Stimulated activated effector memory CD8-positive, alpha-beta T cell treated with anti-CD3 and anti-CD28 coated beads, Interleukin-12 subunit alpha, Interleukin-12 subunit beta, amount 100 ng/mL, for 72 hours (primary cell): Measurements from ENCODE around the gene MREG.

Source experiments
- ATAC-seq: fragments of 150-1000 bp; cut with Tn5 transposase; 2 replicates; pipeline ENCODE4 v1.10.0; 2021
- DNase-seq, 2 donors: peaks; one replicate each; pipeline ENCODE4 v3.0.0; 2021 to 2022; ENCODE audit warnings: low spot score in 2 of 2
- H3K27ac Mint-ChIP-seq: one replicate; pipeline ENCODE4 v1.8.0; 2022; ENCODE audit warnings: mild to moderate bottlenecking, mixed read lengths
- H3K36me3 Mint-ChIP-seq: one replicate; pipeline ENCODE4 v1.8.0; 2022; ENCODE audit warnings: mild to moderate bottlenecking, mixed read lengths
- H3K4me1 Mint-ChIP-seq: one replicate; pipeline ENCODE4 v1.8.0; 2022; ENCODE audit warnings: mixed read lengths
- H3K4me3 Mint-ChIP-seq: one replicate; pipeline ENCODE4 v1.8.0; 2022; ENCODE audit warnings: mild to moderate bottlenecking, mixed read lengths
- H3K9me3 Mint-ChIP-seq: one replicate; pipeline ENCODE4 v1.8.0; 2022; ENCODE audit warnings: mixed read lengths

Gene MREG

DNA sequence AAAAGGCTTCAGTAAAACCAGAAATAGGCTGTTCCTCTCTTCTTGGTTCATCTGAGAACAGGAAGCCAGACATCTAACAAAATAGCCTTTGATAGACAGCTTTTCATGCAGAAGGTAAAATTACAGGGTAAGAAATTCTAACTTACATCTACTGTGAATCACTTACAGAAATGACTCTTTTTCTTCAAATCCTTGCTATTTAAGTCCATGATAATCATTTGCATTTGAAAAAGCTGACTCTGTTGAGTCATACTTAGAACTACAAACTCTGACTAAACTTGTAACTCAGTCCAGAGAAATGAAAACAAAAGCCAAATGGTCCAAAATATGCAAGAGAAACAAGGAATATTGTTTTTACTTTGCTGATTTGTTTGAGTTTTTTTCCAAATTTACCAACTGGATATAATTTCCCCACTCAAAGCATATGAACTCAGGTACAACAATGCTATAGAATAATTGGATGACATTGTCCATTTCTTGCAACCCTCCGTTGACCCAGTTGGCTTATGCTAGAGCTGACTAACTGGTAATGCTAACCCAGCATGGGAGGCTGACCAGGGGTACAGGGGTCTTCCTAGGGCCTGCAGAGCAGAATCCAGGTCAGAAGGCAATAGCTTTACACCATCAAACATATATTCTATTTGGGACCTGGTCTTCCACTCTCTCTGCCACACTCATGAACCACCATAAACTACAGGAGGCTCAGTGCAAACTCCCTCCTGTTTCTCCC is 18.8 kb upstream of the MREG start:
- H3K36me3 Mint-ChIP-seq: peaks cover 33% of the 10 kb centered on the region
- DNase-seq: no peak
- peaks cover 32% of the 10 kb centered on the region for H3K4me1 Mint-ChIP-seq
- peak; percentile 92 for ATAC-seq
- H3K27ac Mint-ChIP-seq: peak overlapping the region; percentile 84
- peak overlapping the region; percentile 77 for H3K4me3 Mint-ChIP-seq
- H3K9me3 Mint-ChIP-seq: no peaks in the 10 kb centered on the region

GRCh38 chr2:216030216-216030615 is 16.9 kb upstream of the MREG start:
- ATAC-seq (no peak), DNase-seq (no peak)
- Mint-ChIP-seq H3K9me3 (no peaks in the 10 kb centered on the region), H3K27ac (peak overlapping the region; percentile 87), H3K36me3 (peaks cover 33% of the 10 kb centered on the region), H3K4me1 (peaks cover 32% of the 10 kb centered on the region), H3K4me3 (peak overlapping the region; percentile 77)

- DNase-seq: no peak
- ATAC-seq: peak; percentile 81
- peaks cover 32% of the 10 kb centered on the region for H3K4me1 Mint-ChIP-seq
- H3K36me3 Mint-ChIP-seq: peaks cover 33% of the 10 kb centered on the region
- peak overlapping the region; percentile 87 for H3K27ac Mint-ChIP-seq
- peak overlapping the region; percentile 77 for H3K4me3 Mint-ChIP-seq
- no peaks in the 10 kb centered on the region for H3K9me3 Mint-ChIP-seq
These were observed 16.2 kb upstream of the MREG start for GRCh38 chr2:216029416-216030129.

DNA sequence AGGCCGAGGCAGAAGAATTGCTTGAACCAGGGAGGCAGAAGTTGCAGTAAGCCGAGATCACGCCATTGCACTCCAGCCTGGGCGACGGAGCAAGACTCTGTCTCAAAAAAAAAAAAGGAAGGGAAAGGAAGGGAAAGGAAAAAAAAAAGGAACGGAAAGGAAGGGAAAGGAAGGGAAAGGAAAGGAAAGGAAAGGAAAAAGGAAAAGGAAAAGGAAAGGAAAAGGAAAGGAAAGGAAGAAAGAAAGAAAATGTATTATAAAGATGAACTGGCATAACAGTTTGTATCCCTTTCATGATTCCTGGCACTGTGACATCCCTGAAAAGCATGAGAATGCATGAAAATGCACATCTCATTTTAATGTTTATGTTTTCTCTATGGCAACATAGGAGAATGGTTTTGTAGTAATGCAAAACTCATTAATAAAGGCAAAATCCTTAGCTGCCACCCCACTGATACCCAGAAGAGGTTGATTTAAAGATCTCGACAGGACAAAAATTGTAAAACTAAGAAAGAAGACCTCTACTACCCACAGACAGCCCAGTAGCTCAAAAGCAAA is 11.5 kb upstream of the MREG start:
- ATAC-seq (no peak), DNase-seq (no peak)
- H3K36me3 Mint-ChIP-seq: peaks cover 16% of the 10 kb centered on the region
- no peaks in the 10 kb centered on the region for H3K9me3 Mint-ChIP-seq
- peaks cover 7% of the 10 kb centered on the region for H3K4me1 Mint-ChIP-seq
- H3K27ac Mint-ChIP-seq: peak overlapping the region; percentile 23
- H3K4me3 Mint-ChIP-seq: no peak overlapping the region

- no peak for DNase-seq
- no peak overlapping the region for H3K27ac Mint-ChIP-seq
- peak; percentile 79 for ATAC-seq
- H3K9me3 Mint-ChIP-seq: no peaks in the 10 kb centered on the region
- H3K36me3 Mint-ChIP-seq: peaks cover 4% of the 10 kb centered on the region
- peaks cover 3% of the 10 kb centered on the region for H3K4me1 Mint-ChIP-seq
- no peak overlapping the region for H3K4me3 Mint-ChIP-seq
These were observed 9.8 kb upstream of the MREG start for GRCh38 chr2:216023055-216023648.

- Mint-ChIP-seq H3K36me3 (no peaks in the 10 kb centered on the region), H3K27ac (no peak overlapping the region), H3K4me1 (peaks cover 12% of the 10 kb centered on the region), H3K4me3 (no peak overlapping the region), H3K9me3 (no peaks in the 10 kb centered on the region)
- DNase-seq (no peak), ATAC-seq (no peak)
These were observed 8.6 kb upstream of the MREG start for GRCh38 chr2:216021768-216022565.

- no peak for DNase-seq
- no peak overlapping the region for H3K27ac Mint-ChIP-seq
- H3K36me3 Mint-ChIP-seq: no peaks in the 10 kb centered on the region
- H3K4me1 Mint-ChIP-seq: peaks cover 34% of the 10 kb centered on the region
- ATAC-seq: no peak
- H3K4me3 Mint-ChIP-seq: no peak overlapping the region
- H3K9me3 Mint-ChIP-seq: no peaks in the 10 kb centered on the region
These were observed 5.4 kb upstream of the MREG start for GRCh38 chr2:216018709-216019108.

- peak; percentile 74 for ATAC-seq
- peak overlapping the region; percentile 88 for H3K27ac Mint-ChIP-seq
- H3K9me3 Mint-ChIP-seq: no peaks in the 10 kb centered on the region
- DNase-seq: peak; percentile 20 to 71
- H3K4me1 Mint-ChIP-seq: peaks cover 42% of the 10 kb centered on the region
- H3K4me3 Mint-ChIP-seq: peak overlapping the region; percentile 44
- no peaks in the 10 kb centered on the region for H3K36me3 Mint-ChIP-seq
These were observed 4.0 kb upstream of the MREG start for GRCh38 chr2:216017365-216017764.

DNA sequence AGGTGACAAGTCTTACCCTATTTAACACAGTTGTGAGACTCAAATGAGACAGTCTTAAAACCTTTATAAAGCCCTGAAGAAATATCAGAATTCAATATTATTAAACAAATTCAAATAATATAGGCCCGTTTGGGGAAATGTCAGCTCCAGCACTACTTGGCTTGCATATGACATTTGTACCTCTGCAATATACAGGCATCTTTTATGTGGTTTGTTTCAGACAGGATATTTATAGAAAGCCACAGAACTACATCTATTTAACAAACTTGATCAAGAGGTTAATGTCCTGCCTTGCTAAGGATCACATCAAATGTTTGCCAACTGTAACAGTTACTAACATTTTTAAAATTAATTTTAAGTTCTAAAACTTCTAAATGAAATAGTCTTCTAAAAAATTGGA is 3.2 kb upstream of the MREG start:
- ATAC-seq (no peak), DNase-seq (no peak)
- H3K27ac Mint-ChIP-seq: peak overlapping the region; percentile 88
- H3K9me3 Mint-ChIP-seq: no peaks in the 10 kb centered on the region
- H3K4me3 Mint-ChIP-seq: peak overlapping the region; percentile 44
- H3K36me3 Mint-ChIP-seq: no peaks in the 10 kb centered on the region
- peaks cover 48% of the 10 kb centered on the region for H3K4me1 Mint-ChIP-seq

DNA sequence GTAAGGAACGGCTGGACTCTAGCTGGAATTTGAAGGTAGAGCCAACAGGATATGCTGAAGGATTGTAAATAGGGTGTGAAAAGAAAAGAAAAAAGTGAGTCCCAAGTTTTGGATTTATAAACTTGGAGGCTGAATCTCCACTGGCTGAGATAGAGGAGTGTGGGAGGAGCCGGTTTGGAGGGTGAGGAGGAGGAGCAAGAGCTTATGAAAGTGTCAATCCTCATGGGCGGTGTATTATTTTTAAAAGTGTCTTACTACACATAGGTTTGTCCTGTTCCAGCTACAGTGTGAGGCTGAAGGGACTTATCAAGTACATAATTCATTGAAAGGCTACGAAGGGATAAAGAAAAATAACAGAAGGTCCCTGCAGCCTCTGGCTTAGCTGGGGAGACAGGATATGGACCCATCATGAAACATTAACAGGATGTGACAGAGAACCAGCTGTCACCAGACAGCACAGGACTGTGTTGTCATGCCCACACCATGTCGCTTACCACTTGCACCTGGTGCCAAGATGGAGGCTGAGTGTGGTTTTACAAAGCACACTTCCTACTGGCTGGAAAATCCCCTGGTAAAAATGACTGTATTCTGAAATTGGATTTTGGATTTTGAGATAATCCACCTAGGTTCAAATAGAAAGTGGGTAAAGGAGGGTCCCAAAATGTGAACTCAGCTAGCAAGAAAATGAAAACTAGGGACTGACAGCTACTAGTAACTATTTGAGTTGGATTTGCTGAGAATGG is 2.5 kb upstream of the MREG start:
- ATAC-seq: peak; percentile 89
- Mint-ChIP-seq H3K4me3 (peak overlapping the region; percentile 44), H3K4me1 (peaks cover 48% of the 10 kb centered on the region), H3K36me3 (peaks cover 5% of the 10 kb centered on the region), H3K9me3 (no peaks in the 10 kb centered on the region), H3K27ac (peak overlapping the region; percentile 39)
- peak; percentile 18 to 73 for DNase-seq

DNA sequence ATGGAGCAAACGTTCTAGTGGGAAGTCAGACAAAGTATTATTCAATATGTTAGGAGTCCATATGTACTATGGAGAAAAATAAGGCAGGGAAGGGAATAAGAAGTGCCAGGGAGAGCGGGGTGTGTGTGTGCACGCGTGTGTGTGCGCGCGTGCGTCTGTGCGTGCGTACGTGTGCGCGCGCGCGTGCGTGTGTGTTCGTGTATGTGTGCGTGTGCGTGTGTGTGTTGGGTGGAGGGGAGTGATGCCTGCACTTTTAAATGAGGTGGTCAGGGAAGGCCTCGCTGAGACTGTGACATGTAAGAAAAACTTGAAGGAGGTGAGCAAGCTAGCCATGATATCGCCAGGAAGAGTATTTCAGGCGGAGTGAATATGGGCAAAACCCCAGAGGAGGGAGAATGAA is 1.6 kb upstream of the MREG start:
- DNase-seq (no peak), ATAC-seq (no peak)
- Mint-ChIP-seq H3K4me3 (peak overlapping the region; percentile 44), H3K36me3 (peaks cover 6% of the 10 kb centered on the region), H3K27ac (peak overlapping the region; percentile 39), H3K9me3 (no peaks in the 10 kb centered on the region), H3K4me1 (peaks cover 50% of the 10 kb centered on the region)

DNA sequence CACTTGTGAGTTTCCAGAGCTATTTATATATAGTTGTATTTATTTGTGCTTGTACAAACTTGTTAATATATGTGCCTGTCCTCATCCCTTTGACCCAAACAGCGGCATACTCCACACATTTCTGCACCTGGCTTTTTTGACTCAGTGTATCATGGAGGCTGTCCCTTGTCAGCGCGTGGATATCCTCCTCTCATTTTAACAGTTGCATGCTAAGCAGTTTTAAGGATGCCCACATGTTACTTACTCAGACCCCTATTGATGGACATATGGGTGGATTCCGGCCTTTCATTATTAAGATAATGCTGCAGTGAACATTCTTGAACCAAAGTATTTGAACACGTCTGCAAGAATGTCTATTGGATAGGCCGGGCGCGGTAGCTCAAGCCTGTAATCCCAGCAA is 655 bp upstream of the MREG start:
- peaks cover 6% of the 10 kb centered on the region for H3K36me3 Mint-ChIP-seq
- H3K4me3 Mint-ChIP-seq: peak overlapping the region; percentile 89
- peaks cover 54% of the 10 kb centered on the region for H3K4me1 Mint-ChIP-seq
- DNase-seq (no peak), ATAC-seq (no peak)
- H3K9me3 Mint-ChIP-seq: no peaks in the 10 kb centered on the region
- no peak overlapping the region for H3K27ac Mint-ChIP-seq

DNA sequence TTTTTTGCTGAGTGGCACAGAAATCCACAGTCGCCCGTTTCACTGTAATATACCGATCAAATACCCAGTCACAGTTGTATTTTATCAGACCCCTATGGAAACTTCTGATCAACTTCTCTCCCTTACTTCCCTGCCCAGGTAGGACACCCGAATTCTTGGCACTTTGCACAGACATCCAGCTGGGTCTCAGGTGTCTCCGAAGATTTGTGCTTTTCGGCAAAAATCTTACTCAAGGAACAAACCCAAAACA is 596 bp downstream of the MREG start:
- DNase-seq: no peak
- peaks cover 6% of the 10 kb centered on the region for H3K36me3 Mint-ChIP-seq
- no peak for ATAC-seq
- H3K27ac Mint-ChIP-seq: peak overlapping the region; percentile 91
- no peaks in the 10 kb centered on the region for H3K9me3 Mint-ChIP-seq
- peak overlapping the region; percentile 89 for H3K4me3 Mint-ChIP-seq
- H3K4me1 Mint-ChIP-seq: peaks cover 49% of the 10 kb centered on the region

DNA sequence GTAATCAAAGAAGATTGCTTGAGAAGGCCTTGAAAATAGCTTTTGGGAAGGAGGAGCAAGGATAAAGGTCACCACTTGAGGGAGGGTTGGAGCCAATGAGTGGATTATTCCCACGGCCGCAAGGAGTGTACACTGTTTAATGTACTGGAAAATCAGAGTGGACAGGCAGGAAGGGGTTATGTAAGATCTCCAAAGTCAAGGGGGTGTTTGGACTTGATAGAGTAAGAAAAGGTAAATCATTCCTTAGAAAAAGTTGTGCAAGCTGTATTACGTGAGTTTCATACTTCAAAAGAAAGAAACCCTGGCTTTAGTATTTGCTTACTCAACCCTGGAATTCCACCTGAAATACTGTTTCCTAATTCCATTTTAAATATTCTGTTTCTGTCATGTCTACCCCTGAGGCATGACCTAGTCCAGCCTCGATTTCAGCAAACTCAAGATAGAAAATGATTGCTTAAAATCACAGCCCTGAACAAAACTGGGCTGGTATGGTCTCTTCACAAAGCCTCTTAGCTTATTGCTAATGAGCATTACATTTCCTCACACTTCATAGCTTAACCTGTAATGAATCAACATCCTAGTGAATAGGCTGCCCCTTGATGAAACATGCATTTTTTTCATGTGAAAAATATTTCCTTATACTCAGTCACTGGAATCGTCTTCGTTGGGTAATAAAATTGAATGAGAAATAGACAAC is 1.1 kb downstream of the MREG start:
- no peaks in the 10 kb centered on the region for H3K9me3 Mint-ChIP-seq
- peaks cover 6% of the 10 kb centered on the region for H3K36me3 Mint-ChIP-seq
- peak overlapping the region; percentile 89 for H3K4me3 Mint-ChIP-seq
- peak overlapping the region; percentile 91 for H3K27ac Mint-ChIP-seq
- ATAC-seq (no peak), DNase-seq (no peak)
- H3K4me1 Mint-ChIP-seq: peaks cover 45% of the 10 kb centered on the region
